ENCODE results near the gene CDH2.

- TF ChIP-seq CTCF (IDR thresholded peaks at IDR 0.05) (no peak), POLR2A (IDR thresholded peaks at IDR 0.05) (no peak), POLR2AphosphoS5 (IDR thresholded peaks at IDR 0.05; ENCODE audit: insufficient read depth in 1 of 2, low read depth in 1 of 2) (no peak)
These were observed 1.1 kb upstream of the CDH2 start for GRCh38 chr18:28177828-28178635.
